Measurements from ENCODE around the gene AUTS2.
"Not testable (repeated sequence)": the region's sequence is repeated elsewhere in the genome, so short reads cannot be mapped to it uniquely, and the experiment has no call there.

The AUTS2 gene

GRCh38 chr7:70349819-70350218 is 751.5 kb downstream of the AUTS2 start:
- DNase-seq (ENCODE audit: low spot score), result no peak

- no peak for DNase-seq (ENCODE audit: low spot score)
Measured at GRCh38 chr7:70352088-70352487, 753.8 kb downstream of the AUTS2 start.

- DNase-seq (ENCODE audit: low spot score), result no peak
Measured at GRCh38 chr7:70352906-70353305, 754.6 kb downstream of the AUTS2 start.

GRCh38 chr7:70353330-70353945 is 755.2 kb downstream of the AUTS2 start:
- no peak for DNase-seq (ENCODE audit: low spot score)

- DNase-seq (ENCODE audit: low spot score), result no peak
Measured at GRCh38 chr7:70353946-70354335, 755.7 kb downstream of the AUTS2 start.

GRCh38 chr7:70354409-70355169 is 756.3 kb downstream of the AUTS2 start:
- no peak for DNase-seq (ENCODE audit: low spot score)

GRCh38 chr7:70355198-70356020 is 757.1 kb downstream of the AUTS2 start:
- DNase-seq (ENCODE audit: low spot score), result no peak

- no peak for DNase-seq (ENCODE audit: low spot score)
Measured at GRCh38 chr7:70356085-70356786, 758.0 kb downstream of the AUTS2 start.

- peak; percentile 22 for DNase-seq (ENCODE audit: low spot score)
Measured at GRCh38 chr7:70356787-70357328, 758.6 kb downstream of the AUTS2 start.

- DNase-seq (ENCODE audit: low spot score), result no peak
Measured at GRCh38 chr7:70360557-70360956, 762.3 kb downstream of the AUTS2 start.

- no peak for DNase-seq (ENCODE audit: low spot score)
Measured at GRCh38 chr7:70361821-70362220, 763.5 kb downstream of the AUTS2 start.

- DNase-seq (ENCODE audit: low spot score), result not testable (repeated sequence)
Measured at GRCh38 chr7:70364393-70364792, 766.1 kb downstream of the AUTS2 start.

GRCh38 chr7:70371652-70372051 is 773.4 kb downstream of the AUTS2 start:
- DNase-seq (ENCODE audit: low spot score), result no peak

- no peak for DNase-seq (ENCODE audit: low spot score)
Measured at GRCh38 chr7:70372768-70373515, 774.7 kb downstream of the AUTS2 start.

- DNase-seq (ENCODE audit: low spot score), result no peak
Measured at GRCh38 chr7:70374772-70375533, 776.7 kb downstream of the AUTS2 start.

GRCh38 chr7:70376561-70377031 is 778.3 kb downstream of the AUTS2 start:
- no peak for DNase-seq (ENCODE audit: low spot score)

- DNase-seq (ENCODE audit: low spot score), result no peak
Measured at GRCh38 chr7:70377957-70378356, 779.7 kb downstream of the AUTS2 start.

GRCh38 chr7:70379210-70379609 is 780.9 kb downstream of the AUTS2 start:
- DNase-seq (ENCODE audit: low spot score), result no peak

GRCh38 chr7:70380421-70381015 is 782.2 kb downstream of the AUTS2 start:
- no peak for DNase-seq (ENCODE audit: low spot score)
